Bronchial epithelial cell (primary cell): ENCODE measurements around the gene CRK. TPM values are rescaled to one million over a fixed set of nuclear protein-coding genes. Genes with fewer than 3 reads are reported as not detected.

Experiments used
- DNase-seq: peaks from one replicate; pipeline ENCODE4 v3.0.0-alpha.2; 2010; ENCODE audit warnings: low read depth
- FAIRE-seq: peaks from 2 replicates; lab custom pipeline; 2011; peaks lifted over from hg19 to GRCh38; lab: Jason Lieb, UNC
- H3K27me3 ChIP-seq: 2 replicates; pipeline ENCODE4 v1.5.1; 2011; ENCODE audit warnings: low read length; ENCODE audit not compliant: control insufficient read depth, insufficient read depth
- H3K36me3 ChIP-seq: 2 replicates; pipeline ENCODE4 v1.5.1; 2011; ENCODE audit warnings: low read length; ENCODE audit not compliant: control insufficient read depth, insufficient read depth
- H3K4me3 ChIP-seq: 2 replicates; pipeline ENCODE4 v1.5.1; 2011; ENCODE audit warnings: mild to moderate bottlenecking, low read depth, low read length, control low read depth
- CTCF ChIP-seq: IDR thresholded peaks from 2 replicates; pipeline ENCODE4 v1.5.1; 2011; ENCODE audit warnings: mild to moderate bottlenecking, moderate library complexity, low read length, control low read depth, inconsistent platforms; ENCODE audit not compliant: insufficient read depth, severe bottlenecking
- total RNA-seq: library from RNA; depleted of rRNA; stranded (reverse); fragments of >200 nt; gene quantifications from 2 replicates; pipeline ENCODE4 v1.2.1, GENCODE V29; 2014

Gene CRK
- total RNA-seq, 1 donor from 2014 or later = 152 TPM

- H3K36me3 ChIP-seq = peaks cover 7% of the 10 kb centered on the region
- no peak overlapping the region for H3K4me3 ChIP-seq
- FAIRE-seq (no peak), DNase-seq (no peak)
- no peaks in the 10 kb centered on the region for H3K27me3 ChIP-seq
- no peak for TF ChIP-seq CTCF
Observed at GRCh38 chr17:1377334-1377733, 78.7 kb downstream of the CRK start.

- Histone ChIP-seq H3K27me3 (no peaks in the 10 kb centered on the region), H3K4me3 (no peak overlapping the region), H3K36me3 (peaks cover 7% of the 10 kb centered on the region)
- TF ChIP-seq CTCF = no peak
- no peak for FAIRE-seq
- DNase-seq = no peak
Observed at GRCh38 chr17:1376061-1376460, 80.0 kb downstream of the CRK start.

- DNase-seq (no peak), FAIRE-seq (no peak)
- TF ChIP-seq CTCF = no peak
- no peak overlapping the region for H3K4me3 ChIP-seq
- H3K27me3 ChIP-seq = no peaks in the 10 kb centered on the region
- peaks cover 7% of the 10 kb centered on the region for H3K36me3 ChIP-seq
Observed at GRCh38 chr17:1375615-1376014, 80.4 kb downstream of the CRK start.

- no peak for FAIRE-seq
- H3K36me3 ChIP-seq = peaks cover 7% of the 10 kb centered on the region
- TF ChIP-seq CTCF = no peak
- H3K4me3 ChIP-seq = no peak overlapping the region
- H3K27me3 ChIP-seq = no peaks in the 10 kb centered on the region
- DNase-seq = no peak
Observed at GRCh38 chr17:1374431-1375177, 81.4 kb downstream of the CRK start.

GRCh38 chr17:1373707-1374237, 82.3 kb downstream of the CRK start:
- DNase-seq (no peak), FAIRE-seq (no peak)
- no peaks in the 10 kb centered on the region for H3K27me3 ChIP-seq
- TF ChIP-seq CTCF = no peak
- no peak overlapping the region for H3K4me3 ChIP-seq
- peaks cover 7% of the 10 kb centered on the region for H3K36me3 ChIP-seq

GRCh38 chr17:1372618-1373017, 83.4 kb downstream of the CRK start:
- FAIRE-seq = no peak
- Histone ChIP-seq H3K4me3 (no peak overlapping the region), H3K36me3 (peaks cover 5% of the 10 kb centered on the region), H3K27me3 (no peaks in the 10 kb centered on the region)
- no peak for TF ChIP-seq CTCF
- DNase-seq = no peak
